ENCODE results near the gene TNFRSF13B.
"Not testable (repeated sequence)": the region's sequence is repeated elsewhere in the genome, so short reads cannot be mapped to it uniquely, and the experiment has no call there.

Gene TNFRSF13B

GRCh38 chr17:16986391-16986790 is 14.5 kb upstream of the TNFRSF13B start:
- no peak for DNase-seq

DNA sequence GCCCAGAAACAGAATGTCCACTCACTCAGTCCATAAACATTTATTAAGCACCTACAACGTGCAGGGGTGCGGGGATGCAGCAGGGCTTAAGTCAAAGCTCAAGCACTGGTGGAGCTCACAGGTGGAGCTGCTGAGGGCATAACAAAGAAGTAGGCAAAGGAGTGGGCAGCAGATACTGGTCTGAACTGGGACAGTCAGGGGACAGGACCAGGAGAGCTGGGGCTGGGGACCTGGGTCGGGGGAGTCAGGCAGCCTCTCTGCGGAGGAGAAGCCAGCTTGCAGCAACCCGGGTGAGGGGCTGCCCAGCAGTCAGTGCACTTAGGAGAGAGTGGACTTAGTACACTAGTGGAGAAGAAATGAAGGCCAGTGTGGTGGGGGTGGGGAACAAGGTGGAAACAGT is 10.0 kb upstream of the TNFRSF13B start:
- no peak for DNase-seq

- DNase-seq = peak; percentile 100
Observed at GRCh38 chr17:16980813-16981731, 9.2 kb upstream of the TNFRSF13B start.

DNA sequence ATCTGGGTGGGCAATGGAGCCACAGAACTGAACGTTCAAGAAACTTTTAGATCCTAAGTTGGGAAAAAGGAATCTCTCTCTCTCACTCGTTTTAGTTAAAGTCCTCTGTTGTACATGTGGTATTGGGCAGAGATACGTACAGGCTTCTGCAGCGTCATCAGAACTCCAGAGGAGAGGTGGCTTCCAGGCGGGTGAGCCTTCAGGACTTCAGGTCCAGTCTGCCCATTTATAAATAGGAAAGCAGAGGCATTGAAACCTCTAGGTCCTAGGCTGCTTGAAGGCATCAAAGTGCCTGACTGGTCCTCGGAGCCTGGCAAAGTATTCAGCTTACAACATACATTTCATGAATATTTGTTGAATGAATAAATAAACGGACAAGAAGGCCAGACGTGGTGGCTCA is 8.1 kb upstream of the TNFRSF13B start:
- DNase-seq = no peak

DNA sequence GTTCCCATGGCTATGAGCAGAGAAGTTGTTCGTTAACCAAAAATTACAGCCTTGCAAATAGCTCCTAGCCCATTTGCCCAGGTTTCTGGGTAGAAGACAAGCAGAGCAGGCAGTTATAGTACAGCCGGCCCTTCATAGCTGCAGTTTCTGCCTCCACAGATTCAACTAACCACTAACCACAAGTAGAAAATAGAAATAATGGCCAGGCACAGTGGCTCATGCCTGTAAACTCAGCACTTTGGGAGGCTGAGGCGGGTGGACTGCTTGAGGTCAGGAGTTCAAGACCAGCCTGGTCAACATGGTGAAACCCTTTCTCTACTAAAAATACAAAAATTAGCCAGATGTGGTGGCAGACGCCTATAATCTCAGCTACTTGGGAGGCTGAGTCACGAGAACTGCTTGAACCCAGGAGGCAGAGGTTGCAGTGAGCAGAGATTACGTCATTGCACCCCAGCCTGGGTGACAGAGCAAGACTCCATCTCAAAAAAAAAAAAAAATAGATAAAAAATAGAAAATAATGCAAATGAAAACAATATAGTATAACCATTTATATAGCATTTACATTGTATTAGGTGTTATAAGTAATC is 7.4 kb upstream of the TNFRSF13B start:
- not testable (repeated sequence) for DNase-seq

DNA sequence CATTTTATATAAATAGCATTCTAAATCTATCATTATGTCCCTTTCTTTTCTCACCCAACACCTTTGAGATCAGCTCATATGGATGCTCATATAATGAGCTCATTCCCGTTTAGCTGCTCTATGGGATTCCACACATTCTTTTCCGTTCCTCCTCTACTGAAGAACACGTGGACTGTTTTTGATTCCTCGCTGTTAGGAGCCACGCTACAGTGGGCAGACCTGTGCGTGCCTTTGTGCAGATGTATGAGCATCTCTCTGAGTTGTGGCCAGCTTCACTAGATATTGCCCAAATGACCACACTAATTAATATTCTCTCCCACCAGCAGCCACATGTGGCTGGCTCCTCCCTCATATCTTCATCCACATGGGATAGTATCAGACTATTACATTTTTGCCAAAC is 6.0 kb upstream of the TNFRSF13B start:
- DNase-seq = no peak

DNA sequence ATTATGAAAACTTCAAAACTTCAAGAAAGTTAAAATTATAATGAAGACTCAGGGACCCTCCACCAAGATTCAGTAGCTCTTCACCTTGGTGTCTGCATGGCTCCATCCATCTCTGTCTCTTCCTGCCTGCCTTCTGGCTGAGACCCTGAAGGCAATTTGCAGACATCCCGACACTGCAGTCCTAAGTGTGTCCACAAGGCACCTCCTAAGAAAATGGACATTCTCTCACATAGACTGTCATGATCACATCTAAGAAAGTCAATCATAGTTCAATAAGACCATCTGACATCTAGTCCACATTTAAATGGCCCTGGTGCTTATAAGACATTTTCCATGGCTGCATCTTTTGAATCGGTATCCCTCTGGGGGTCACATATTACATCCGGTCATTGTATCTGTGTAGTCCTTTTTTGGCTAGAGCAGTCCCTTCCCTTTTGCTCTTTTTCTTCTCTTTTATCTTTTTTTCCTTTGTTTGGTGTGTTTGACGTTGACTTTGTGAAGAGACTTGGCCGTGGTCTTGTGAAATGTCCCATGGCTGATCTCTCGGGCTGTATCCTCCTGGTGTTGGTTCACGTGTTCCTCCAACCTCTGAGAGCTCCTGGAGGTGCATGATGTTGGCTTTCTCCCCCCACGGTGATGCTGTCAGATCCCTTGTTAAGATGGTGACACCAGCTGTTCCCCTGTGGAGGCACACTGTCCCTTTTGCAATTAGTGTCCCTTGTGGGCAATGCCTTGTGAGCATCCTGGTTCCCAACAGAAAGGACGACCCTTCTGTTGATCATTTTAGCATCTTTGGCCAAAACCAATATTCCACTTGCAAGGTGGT is 5.0 kb upstream of the TNFRSF13B start:
- no peak for DNase-seq

- no peak for DNase-seq
Observed at GRCh38 chr17:16975744-16976625, 4.1 kb upstream of the TNFRSF13B start.

DNA sequence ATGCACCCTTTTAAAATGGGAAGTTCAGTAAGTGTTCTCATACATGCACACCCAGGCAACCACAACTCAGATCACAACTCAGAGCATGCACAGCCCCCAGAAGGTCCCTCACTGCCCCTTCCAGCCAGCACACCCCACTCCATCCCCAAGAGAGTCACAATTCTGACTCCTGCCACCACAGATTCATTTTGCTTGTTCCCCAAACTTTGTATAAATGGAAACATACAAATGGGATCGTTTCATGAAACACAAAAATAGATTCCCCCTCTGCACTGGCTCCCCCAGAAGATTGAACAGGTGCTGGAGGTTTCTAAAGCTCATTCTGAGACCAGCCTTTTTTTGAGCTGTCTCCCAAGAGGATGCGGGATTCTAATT is 3.3 kb upstream of the TNFRSF13B start:
- no peak for DNase-seq

DNA sequence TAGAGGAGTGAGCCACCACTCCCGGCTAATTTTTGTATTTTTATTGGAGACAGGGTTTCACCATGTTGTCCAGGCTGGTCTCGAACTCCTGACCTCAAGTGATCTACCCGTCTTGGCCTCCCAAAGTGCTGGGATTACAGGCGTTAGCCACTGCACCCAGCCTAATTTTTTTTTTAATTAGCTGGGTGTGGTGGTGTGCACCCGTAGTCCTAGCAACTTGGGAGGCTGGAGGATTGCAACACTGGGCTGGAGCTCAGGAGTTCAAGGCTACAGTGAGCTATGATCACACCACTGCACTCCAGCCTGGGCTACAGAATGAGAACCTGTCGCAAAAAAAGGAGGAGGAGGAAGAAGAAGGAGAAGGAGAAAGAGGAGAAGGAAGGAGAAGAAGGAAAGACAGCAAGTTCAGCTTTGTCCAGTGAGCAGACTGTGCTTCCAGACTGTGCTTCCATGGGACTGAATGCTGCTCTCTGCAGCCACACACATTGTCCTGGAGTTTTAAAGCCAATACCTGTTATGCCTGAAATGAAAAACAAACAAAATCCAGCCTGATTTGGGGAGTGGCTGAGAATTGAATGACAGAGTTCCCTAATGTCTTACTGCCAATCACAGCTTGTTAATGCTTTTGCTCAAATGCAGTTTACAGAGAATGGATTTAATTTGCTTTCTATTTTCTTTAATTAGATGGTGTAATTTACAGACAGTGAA is 2.8 kb upstream of the TNFRSF13B start:
- no peak for DNase-seq

- DNase-seq = peak; percentile 48
Observed at GRCh38 chr17:16973760-16974540, 2.0 kb upstream of the TNFRSF13B start.

DNA sequence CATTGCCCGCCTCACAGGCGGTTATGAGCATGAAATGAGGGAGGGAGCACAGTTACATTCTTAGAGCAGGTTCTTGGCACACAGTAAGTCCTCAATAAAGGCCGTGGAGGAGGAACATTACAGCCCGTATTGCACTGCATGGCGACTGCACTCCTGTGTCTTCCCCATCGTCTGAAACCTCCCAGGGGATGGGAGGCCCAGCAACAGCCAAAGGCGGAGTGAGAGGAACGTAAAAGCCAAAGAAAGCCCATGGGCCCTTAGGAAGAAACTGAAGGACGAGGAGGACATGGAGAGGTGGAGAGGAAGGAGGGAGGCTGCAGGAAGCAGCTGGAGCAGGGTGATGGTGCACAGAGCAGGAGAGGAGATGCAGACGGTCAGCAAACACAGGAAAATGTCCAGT is 1.1 kb upstream of the TNFRSF13B start:
- not testable (repeated sequence) for DNase-seq

DNA sequence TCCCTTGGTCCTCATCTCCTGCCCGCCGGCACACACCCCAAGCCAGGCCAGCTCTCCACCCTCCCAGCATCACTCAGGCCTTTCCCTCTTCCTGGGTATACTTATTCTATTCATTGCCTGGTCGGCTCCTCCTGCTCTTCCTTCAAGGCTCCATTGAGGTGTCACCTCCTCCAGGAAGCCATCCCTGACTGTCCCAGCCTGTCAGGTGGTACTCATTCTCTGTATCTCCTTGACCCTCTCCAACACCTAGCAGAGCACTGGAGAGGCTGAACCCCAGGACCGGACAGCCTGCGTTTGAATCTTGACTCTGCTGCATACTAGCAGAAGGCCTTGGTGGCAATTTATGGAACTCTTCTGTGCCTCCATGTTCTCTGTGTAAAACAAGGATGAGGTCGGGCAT is 428 bp upstream of the TNFRSF13B start:
- no peak for DNase-seq

DNA sequence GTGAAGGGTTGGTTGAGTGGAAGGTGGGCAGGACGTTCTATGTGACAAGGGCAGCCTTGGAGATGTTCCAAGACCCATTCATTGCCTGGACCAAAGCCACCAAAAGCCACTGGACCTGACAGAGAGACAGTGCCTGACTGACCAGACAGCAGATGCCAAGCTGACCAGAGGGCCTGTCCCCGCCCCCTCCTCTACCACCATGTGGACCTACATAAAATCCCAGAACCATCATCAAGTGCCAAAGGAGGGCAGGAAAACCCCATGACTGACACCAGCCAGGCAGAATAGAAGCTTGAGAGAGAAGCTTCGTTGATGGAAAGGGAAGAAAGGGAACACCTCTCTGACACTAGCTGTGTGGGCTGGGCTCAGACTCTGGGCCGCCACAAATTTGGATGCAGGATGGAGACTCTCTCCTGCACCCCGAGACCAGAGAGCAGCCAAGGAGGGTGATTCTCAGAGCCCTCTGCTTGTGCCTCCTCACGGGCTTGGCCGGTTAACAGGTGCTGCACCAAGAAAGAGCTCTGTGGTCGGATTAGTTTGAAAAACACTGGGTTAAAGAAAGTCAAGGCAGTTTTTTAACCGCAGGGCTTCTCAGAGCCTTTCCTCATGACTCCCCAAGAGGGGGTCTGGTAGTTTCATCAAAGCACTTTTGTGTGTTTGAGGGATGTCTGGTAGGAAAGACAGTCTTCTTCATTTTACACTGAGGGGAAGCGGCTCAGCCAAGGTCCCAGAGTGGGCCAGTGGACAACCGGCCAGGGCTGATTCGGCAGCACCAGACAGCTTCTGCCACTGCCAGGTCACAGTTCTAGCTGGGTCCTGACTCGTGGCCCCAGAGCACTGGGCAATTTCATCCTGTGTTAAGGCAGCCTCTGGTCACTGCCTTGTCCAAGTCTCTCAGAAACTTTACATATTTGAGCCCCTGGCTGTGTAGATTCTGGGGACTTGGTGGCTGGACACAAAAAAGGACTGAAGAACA is 1.7 kb downstream of the TNFRSF13B start:
- DNase-seq = peak; percentile 70

DNA sequence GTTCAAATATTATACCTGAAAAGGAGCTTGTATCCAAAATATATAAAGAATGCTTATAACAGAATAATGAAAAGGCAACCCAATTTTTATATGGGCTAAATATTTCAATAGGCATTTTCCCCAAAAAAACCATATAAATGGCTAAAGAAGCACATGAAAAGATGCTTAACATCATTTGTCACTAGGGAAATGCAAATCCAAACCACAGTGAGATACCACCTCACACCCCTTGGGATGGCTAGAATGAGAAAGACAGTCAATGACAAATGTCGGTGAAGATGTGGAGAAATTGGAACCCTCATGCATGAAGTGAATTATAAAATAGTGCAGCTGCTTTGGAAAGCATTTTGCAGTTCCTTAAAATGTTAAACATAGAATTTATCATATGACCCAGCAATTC is 3.1 kb downstream of the TNFRSF13B start:
- DNase-seq = no peak

- DNase-seq = no peak
Observed at GRCh38 chr17:16962804-16963203, 9.1 kb downstream of the TNFRSF13B start.

GRCh38 chr17:16961792-16962191 is 10.1 kb downstream of the TNFRSF13B start:
- DNase-seq = no peak

- DNase-seq = not testable (repeated sequence)
Observed at GRCh38 chr17:16961022-16961421, 10.9 kb downstream of the TNFRSF13B start.

- peak; percentile 70 for DNase-seq
Observed at GRCh38 chr17:16955011-16955410, 16.9 kb downstream of the TNFRSF13B start.

DNA sequence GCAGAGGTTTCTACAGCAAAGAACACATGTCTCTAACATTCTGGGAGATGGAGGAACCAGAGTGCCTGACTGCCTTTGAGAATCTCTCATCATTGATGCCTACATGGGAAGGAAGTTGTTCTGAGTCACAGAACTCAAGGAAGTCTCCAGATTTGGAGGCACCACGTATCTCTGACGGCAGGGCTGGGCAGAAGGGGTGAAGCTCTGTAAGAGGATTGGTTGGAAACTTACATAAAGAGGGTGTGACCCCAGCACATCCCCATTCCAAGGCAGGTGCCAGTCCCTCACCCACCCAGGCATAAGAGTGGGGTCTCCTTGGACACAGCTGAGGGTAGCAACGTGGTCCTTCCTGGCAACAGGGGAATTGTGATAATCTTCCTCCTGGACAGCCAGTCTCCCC is 17.4 kb downstream of the TNFRSF13B start:
- DNase-seq = no peak
